HG03135 (cell line): Measurements from ENCODE around the gene CENPL.
"Not testable (repeated sequence)": the region's sequence is repeated elsewhere in the genome, so short reads cannot be mapped to it uniquely, and the experiment has no call there.

ENCODE experiments used
- ATAC-seq: cut with Tn5 transposase; IDR thresholded peaks from one replicate; pipeline ENCODE4 v1.9.1; 2021; ENCODE audit warnings: mild to moderate bottlenecking, moderate library complexity; ENCODE audit not compliant: unreplicated experiment

Gene CENPL

GRCh38 chr1:173824315-173825081 is at the start of gene CENPL, which contains the start of gene DARS2:
Gene CENPL, minus strand, starts transcription at chr1:173824883. Its CDS starts 13,584 bp downstream, at chr1:173811299.
Gene DARS2, plus strand, starts transcription at chr1:173824673. Its CDS starts 557 bp downstream, at chr1:173825230.
- peak; percentile 82 for ATAC-seq

GRCh38 chr1:173871500-173871899 is 46.8 kb upstream of the CENPL start:
- no peak for ATAC-seq

GRCh38 chr1:173871091-173871490 is 46.4 kb upstream of the CENPL start:
- no peak for ATAC-seq

- ATAC-seq, result no peak
These were observed 45.8 kb upstream of the CENPL start for GRCh38 chr1:173870252-173871075.

- no peak for ATAC-seq
These were observed 44.3 kb upstream of the CENPL start for GRCh38 chr1:173869021-173869359.

- peak; percentile 55 for ATAC-seq
These were observed 43.8 kb upstream of the CENPL start, which contains the start of gene ZBTB37 for GRCh38 chr1:173868266-173869020. Gene ZBTB37, plus strand, starts transcription at chr1:173868380. Its CDS starts 1,846 bp downstream, at chr1:173870226.

- ATAC-seq, result peak; percentile 75
These were observed 43.1 kb upstream of the CENPL start, which contains the start of gene GAS5 for GRCh38 chr1:173867753-173868265. Gene GAS5, minus strand, starts transcription at chr1:173867989.

- ATAC-seq, result no peak
These were observed 42.6 kb upstream of the CENPL start for GRCh38 chr1:173867141-173867752.

- no peak for ATAC-seq
These were observed 41.9 kb upstream of the CENPL start for GRCh38 chr1:173866413-173867115.

GRCh38 chr1:173865468-173866164 is 40.9 kb upstream of the CENPL start:
- no peak for ATAC-seq

- ATAC-seq, result no peak
These were observed 39.6 kb upstream of the CENPL start for GRCh38 chr1:173864179-173864867.

- ATAC-seq, result no peak
These were observed 38.8 kb upstream of the CENPL start for GRCh38 chr1:173863224-173864161.

- no peak for ATAC-seq
These were observed 38.1 kb upstream of the CENPL start for GRCh38 chr1:173862769-173863223.

- not testable (repeated sequence) for ATAC-seq
These were observed 37.6 kb upstream of the CENPL start for GRCh38 chr1:173862146-173862768.

GRCh38 chr1:173861731-173862145 is 37.1 kb upstream of the CENPL start:
- ATAC-seq, result no peak

- ATAC-seq, result no peak
These were observed 35.4 kb upstream of the CENPL start for GRCh38 chr1:173860065-173860464.

GRCh38 chr1:173859547-173859946 is 34.9 kb upstream of the CENPL start:
- ATAC-seq, result not testable (repeated sequence)
